Mucosa of stomach (tissue), 1 donor: ENCODE measurements around the gene ZNF324.
A peak's percentile ranks its signal among the peaks of the same experiment; 100 is the strongest.
"Not testable (repeated sequence)": the region's sequence is repeated elsewhere in the genome, so short reads cannot be mapped to it uniquely, and the experiment has no call there.

ENCODE experiments used
- H3K27me3 ChIP-seq: one replicate; pipeline ENCODE4 v1.7.0; 2013; ENCODE audit warnings: mild to moderate bottlenecking, low read length; ENCODE audit not compliant: control insufficient read depth, insufficient read depth
- H3K36me3 ChIP-seq: one replicate; pipeline ENCODE4 v1.7.0; 2013; ENCODE audit warnings: low read length; ENCODE audit not compliant: control insufficient read depth, insufficient read depth
- H3K4me1 ChIP-seq: one replicate; pipeline ENCODE4 v1.7.0; 2013; ENCODE audit warnings: mild to moderate bottlenecking, low read length; ENCODE audit not compliant: control insufficient read depth, insufficient read depth
- H3K4me3 ChIP-seq: one replicate; pipeline ENCODE4 v1.7.0; 2013; ENCODE audit warnings: low read length
- H3K9ac ChIP-seq: one replicate; pipeline ENCODE4 v1.7.0; 2013; ENCODE audit warnings: mild to moderate bottlenecking, low read length, moderate library complexity
- H3K9me3 ChIP-seq: one replicate; pipeline ENCODE4 v1.7.0; 2013; ENCODE audit warnings: mild to moderate bottlenecking, low read length, moderate library complexity; ENCODE audit not compliant: control insufficient read depth
- donor health status: Pancreatic carcinoma.

Gene ZNF324

GRCh38 chr19:58491393-58491792 lies 24.5 kb downstream of the ZNF324 start:
- Histone ChIP-seq H3K4me3 (no peak overlapping the region), H3K4me1 (no peaks in the 10 kb centered on the region)

GRCh38 chr19:58492265-58492664 lies 25.4 kb downstream of the ZNF324 start:
- Histone ChIP-seq H3K4me3 (no peak overlapping the region), H3K9me3 (no peaks in the 10 kb centered on the region), H3K4me1 (no peaks in the 10 kb centered on the region), H3K36me3 (no peaks in the 10 kb centered on the region), H3K27me3 (no peaks in the 10 kb centered on the region), H3K9ac (no peak overlapping the region)

More at GRCh38 chr19:58491393-58491792, 24.5 kb downstream of the ZNF324 start:
- no peaks in the 10 kb centered on the region for H3K36me3 ChIP-seq
- H3K27me3 ChIP-seq, result no peaks in the 10 kb centered on the region
- no peak overlapping the region for H3K9ac ChIP-seq
- no peaks in the 10 kb centered on the region for H3K9me3 ChIP-seq

- Histone ChIP-seq H3K36me3 (no peaks in the 10 kb centered on the region), H3K9me3 (no peaks in the 10 kb centered on the region), H3K4me1 (peaks cover 18% of the 10 kb centered on the region), H3K27me3 (no peaks in the 10 kb centered on the region), H3K9ac (no peak overlapping the region), H3K4me3 (no peak overlapping the region)
These were observed 30.8 kb downstream of the ZNF324 start for GRCh38 chr19:58497634-58498170.

- no peaks in the 10 kb centered on the region for H3K36me3 ChIP-seq
- no peak overlapping the region for H3K9ac ChIP-seq
- H3K27me3 ChIP-seq, result no peaks in the 10 kb centered on the region
- no peaks in the 10 kb centered on the region for H3K9me3 ChIP-seq
- H3K4me3 ChIP-seq, result no peak overlapping the region
- H3K4me1 ChIP-seq, result peaks cover 18% of the 10 kb centered on the region
These were observed 31.6 kb downstream of the ZNF324 start for GRCh38 chr19:58498316-58499020.

GRCh38 chr19:58499021-58499927 lies 32.4 kb downstream of the ZNF324 start:
- Histone ChIP-seq H3K27me3 (no peaks in the 10 kb centered on the region), H3K36me3 (no peaks in the 10 kb centered on the region), H3K4me3 (peak overlapping the region; percentile 65), H3K4me1 (peaks cover 18% of the 10 kb centered on the region), H3K9ac (peak overlapping the region; percentile 86), H3K9me3 (no peaks in the 10 kb centered on the region)

GRCh38 chr19:58500242-58500641 lies 33.4 kb downstream of the ZNF324 start:
- H3K9ac ChIP-seq, result no peak overlapping the region
- no peaks in the 10 kb centered on the region for H3K9me3 ChIP-seq
- H3K4me1 ChIP-seq, result peaks cover 18% of the 10 kb centered on the region
- no peak overlapping the region for H3K4me3 ChIP-seq
- no peaks in the 10 kb centered on the region for H3K36me3 ChIP-seq
- no peaks in the 10 kb centered on the region for H3K27me3 ChIP-seq

GRCh38 chr19:58507602-58508223 lies 40.8 kb downstream of the ZNF324 start:
- H3K36me3 ChIP-seq, H3K9me3 ChIP-seq, H3K9ac ChIP-seq, H3K27me3 ChIP-seq, H3K4me3 ChIP-seq: not testable (repeated sequence)
- H3K4me1 ChIP-seq, result peaks cover 11% of the 10 kb centered on the region

- H3K27me3 ChIP-seq, result no peaks in the 10 kb centered on the region
- H3K9me3 ChIP-seq, result no peaks in the 10 kb centered on the region
- H3K4me3 ChIP-seq, result no peak overlapping the region
- H3K36me3 ChIP-seq, result no peaks in the 10 kb centered on the region
- H3K4me1 ChIP-seq, result peaks cover 27% of the 10 kb centered on the region
- no peak overlapping the region for H3K9ac ChIP-seq
These were observed 42.8 kb downstream of the ZNF324 start for GRCh38 chr19:58509731-58510083.

GRCh38 chr19:58510084-58510862 lies 43.4 kb downstream of the ZNF324 start:
- no peaks in the 10 kb centered on the region for H3K9me3 ChIP-seq
- no peaks in the 10 kb centered on the region for H3K27me3 ChIP-seq
- H3K4me1 ChIP-seq, result peaks cover 28% of the 10 kb centered on the region
- no peak overlapping the region for H3K4me3 ChIP-seq
- no peak overlapping the region for H3K9ac ChIP-seq
- no peaks in the 10 kb centered on the region for H3K36me3 ChIP-seq

GRCh38 chr19:58511353-58512208 lies 44.7 kb downstream of the ZNF324 start, which contains the start of gene SLC27A5:
TSS of gene SLC27A5 (minus strand) at chr19:58511992. CDS start at chr19:58511955, 37 bp downstream.
- peaks cover 28% of the 10 kb centered on the region for H3K4me1 ChIP-seq

More at GRCh38 chr19:58511353-58512208, 44.7 kb downstream of the ZNF324 start, which contains the start of gene SLC27A5:
- no peak within 1 kb of the TSS for H3K9ac ChIP-seq
- no peak within 1 kb of the TSS for H3K4me3 ChIP-seq
- H3K27me3 ChIP-seq, result no peaks in the 10 kb centered on the region
- no peaks in the 10 kb centered on the region for H3K36me3 ChIP-seq
- H3K9me3 ChIP-seq, result no peaks in the 10 kb centered on the region
